HG03378 (cell line): ENCODE results near the gene ICAM4.
"Not testable (repeated sequence)": the region's sequence is repeated elsewhere in the genome, so short reads cannot be mapped to it uniquely, and the experiment has no call there.

ENCODE experiments used
- ATAC-seq: cut with Tn5 transposase; IDR thresholded peaks from one replicate; pipeline ENCODE4 v1.9.1; 2021; ENCODE audit warnings: mild to moderate bottlenecking, moderate library complexity; ENCODE audit not compliant: unreplicated experiment

The ICAM4 gene

GRCh38 chr19:10336725-10337124 is 50.0 kb downstream of the ICAM4 start:
- not testable (repeated sequence) for ATAC-seq
